H1 (cell line): ENCODE measurements around the gene IARS2.

Experiments used
- BCL11A ChIP-seq, 2 experiments: IDR thresholded peaks; one replicate each; pipeline ENCODE4 v1.6.1; 2011; ENCODE audit warnings: low read depth in 2 of 2, low read length in 2 of 2, mild to moderate bottlenecking in 2 of 2
- BRCA1 ChIP-seq: IDR thresholded peaks from 2 replicates; pipeline ENCODE4 v1.6.1; 2012; ENCODE audit warnings: low read depth, low read length, improper control_type of control experiment
- CTCF ChIP-seq, 3 experiments: IDR thresholded peaks; 1 replicate in 2 of 3; 2 replicates in 1 of 3; pipeline versions ENCODE4 v1.5.1 to v1.6.1; 2011; ENCODE audit warnings: low read length in 3 of 3, mild to moderate bottlenecking in 3 of 3, inconsistent platforms in 2 of 3, low read depth in 1 of 3, moderate library complexity in 1 of 3; ENCODE audit not compliant: insufficient read depth in 1 of 3; ENCODE audit errors: control extremely low read depth in 1 of 3
- EP300 ChIP-seq, 2 experiments: IDR thresholded peaks; 1 replicate in 1 of 2; 2 replicates in 1 of 2; pipeline ENCODE4 v1.6.1; 2011 to 2012; ENCODE audit warnings: low read depth in 2 of 2, low read length in 2 of 2, mild to moderate bottlenecking in 2 of 2, borderline replicate concordance in 1 of 2, inconsistent platforms in 1 of 2, moderate library complexity in 1 of 2
- EZH2 ChIP-seq: fragments of 200-600 bp; sonication (generic); IDR thresholded peaks from 2 replicates; pipeline ENCODE4 v1.7.1; 2012; ENCODE audit warnings: low read depth, mild to moderate bottlenecking, moderate library complexity, low read length, inconsistent platforms; ENCODE audit not compliant: severe bottlenecking
- HDAC2 ChIP-seq, 2 experiments: fragments of 300-600 bp in 1 of 2; sonication (generic) in 1 of 2; IDR thresholded peaks; 2 replicates each; pipeline ENCODE4 v1.6.1; 2011 to 2012; ENCODE audit warnings: low read depth in 2 of 2, low read length in 2 of 2, mild to moderate bottlenecking in 2 of 2, moderate library complexity in 2 of 2, borderline replicate concordance in 1 of 2, inconsistent platforms in 1 of 2
- POLR2A ChIP-seq, 2 experiments: IDR thresholded peaks; 1 replicate in 1 of 2; 2 replicates in 1 of 2; pipeline ENCODE4 v1.6.1; 2011; ENCODE audit warnings: low read depth in 2 of 2, low read length in 2 of 2, mild to moderate bottlenecking in 2 of 2; ENCODE audit errors: control extremely low read depth in 1 of 2
- SAP30 ChIP-seq: fragments of 300-600 bp; sonication (generic); IDR thresholded peaks from 2 replicates; pipeline ENCODE4 v1.7.1; 2012; ENCODE audit warnings: low read length, moderate library complexity, mild to moderate bottlenecking, inconsistent platforms; ENCODE audit not compliant: insufficient read depth, insufficient replicate concordance
- SIN3A ChIP-seq, 2 experiments: IDR thresholded peaks in 1 of 2; conservative IDR thresholded peaks in 1 of 2; 2 replicates each; pipeline ENCODE4 v1.6.1; 2011 to 2012; ENCODE audit warnings: low read length in 2 of 2, improper control_type of control experiment in 1 of 2, low read depth in 1 of 2, mild to moderate bottlenecking in 1 of 2

- TF ChIP-seq SIN3A (conservative IDR thresholded peaks at IDR 0.05 in 1 of 2, IDR thresholded peaks at IDR 0.05 in 1 of 2; ENCODE audit: low read depth in 1 of 2, low read length in 2 of 2) (no peak), BRCA1 (no peak), CTCF (IDR thresholded peaks at IDR 0.05; ENCODE audit: control extremely low read depth in 1 of 3, insufficient read depth in 1 of 3, low read depth in 1 of 3, low read length in 3 of 3) (no peak), BCL11A (IDR thresholded peaks at IDR 0.05; ENCODE audit: low read depth in 2 of 2, low read length in 2 of 2) (no peak), EZH2 (no peak), EP300 (IDR thresholded peaks at IDR 0.05; ENCODE audit: borderline replicate concordance in 1 of 2, low read depth in 2 of 2, low read length in 2 of 2) (no peak), HDAC2 (IDR thresholded peaks at IDR 0.05; ENCODE audit: borderline replicate concordance in 1 of 2, low read depth in 2 of 2, low read length in 2 of 2) (no peak), SAP30 (no peak), POLR2A (IDR thresholded peaks at IDR 0.05; ENCODE audit: control extremely low read depth in 1 of 2, low read depth in 2 of 2, low read length in 2 of 2) (no peak)
Observed at GRCh38 chr1:220139966-220140365, 46.0 kb downstream of the IARS2 start.
